K562 (cell line): ENCODE measurements around the gene RERE. TPM values are rescaled to one million over a fixed set of nuclear protein-coding genes. Genes with fewer than 3 reads are reported as not detected.

Experiments used
- ATAC-seq: fragments of 200-7000 bp; cut with Tn5 transposase; 3 replicates; pipeline ENCODE4 v1.9.1; 2020; ENCODE audit warnings: moderate library complexity
- BruUV-seq: library from RNA; stranded (reverse); fragments of 400-500 nt; replicated peaks from 2 replicates; lab custom pipeline; 2021; lab: Mats Ljungman, UMichigan
- CTCF ChIA-PET: fragments of 300-600 bp; formaldehyde crosslinking; extraction: SDS; loops from one replicate; lab custom pipeline; 2021; ENCODE audit warnings: low intra/inter-chr PET ratio; lab: Yijun Ruan, JAX
- POLR2A ChIA-PET: fragments of 300-600, 350-650 bp; sonication (Branson Sonifier 250); formaldehyde crosslinking; extraction: SDS; loops from one replicate; lab custom pipeline; 2021; ENCODE audit warnings: antibody characterized with exemption, inconsistent platforms; lab: Yijun Ruan, JAX
- DNase-seq, 4 experiments: peaks; one replicate each; pipeline versions ENCODE4 v3.0.0 to v3.0.0-alpha.2; 2011 to 2018; ENCODE audit warnings: low spot score in 3 of 4, mixed read lengths in 3 of 4; ENCODE audit errors: extremely low read depth in 1 of 4
- FAIRE-seq: peaks from 2 replicates; lab custom pipeline; 2011; peaks lifted over from hg19 to GRCh38; lab: Jason Lieb, UNC
- H2AFZ ChIP-seq: 2 replicates; pipeline ENCODE4 v1.6.0; 2011; ENCODE audit warnings: low read depth, low read length, control low read depth, inconsistent platforms
- H3K27ac ChIP-seq: fragments of 200-600 bp; 3 replicates; pipeline ENCODE4 v1.8.0; 2011; ENCODE audit warnings: low read depth, mild to moderate bottlenecking, control low read depth, inconsistent platforms, low read length, moderate library complexity, mixed read lengths; ENCODE audit errors: extremely low read depth
- H3K27me3 ChIP-seq, 2 experiments: fragments of 300-600 bp in 1 of 2; 2 replicates in 1 of 2; 3 replicates in 1 of 2; pipeline versions ENCODE4 v1.6.0 to v1.8.0; 2011; ENCODE audit warnings: inconsistent platforms in 2 of 2, low read length in 2 of 2, mild to moderate bottlenecking in 1 of 2, mixed read lengths in 1 of 2, moderate library complexity in 1 of 2; ENCODE audit not compliant: control insufficient read depth in 2 of 2, insufficient read depth in 2 of 2
- H3K36me3 ChIP-seq: fragments of 300-600 bp; 3 replicates; pipeline ENCODE4 v1.8.0; 2011; ENCODE audit warnings: mild to moderate bottlenecking, low read length, inconsistent platforms; ENCODE audit not compliant: control insufficient read depth, insufficient read depth
- H3K4me1 ChIP-seq, 2 experiments: fragments of 200-600 bp in 1 of 2; replicated peaks in 1 of 2; 2 replicates in 1 of 2; 3 replicates in 1 of 2; pipeline versions ENCODE4 v1.5.1 to v1.8.0; 2011; ENCODE audit warnings: inconsistent platforms in 2 of 2, low read length in 2 of 2, mild to moderate bottlenecking in 1 of 2, mixed read lengths in 1 of 2, moderate library complexity in 1 of 2; ENCODE audit not compliant: control insufficient read depth in 2 of 2, insufficient read depth in 2 of 2
- H3K4me2 ChIP-seq: 2 replicates; pipeline ENCODE4 v1.6.1; 2011; ENCODE audit warnings: low read length, control low read depth, inconsistent platforms, mixed read lengths; ENCODE audit not compliant: insufficient read depth
- H3K4me3 ChIP-seq: fragments of 200-600 bp; sonication (generic), shearing (Covaris generic); 2 replicates; pipeline ENCODE4 v1.5.1; 2016; ENCODE audit warnings: control low read depth, inconsistent platforms
- H3K79me2 ChIP-seq: fragments of 200-600 bp; 3 replicates; pipeline ENCODE4 v1.8.0; 2011; ENCODE audit warnings: low read length, inconsistent platforms; ENCODE audit not compliant: control insufficient read depth, insufficient read depth
- H3K9ac ChIP-seq, 2 experiments: 2 replicates each; pipeline versions ENCODE4 v1.6.0 to v1.6.1; 2011; ENCODE audit warnings: low read depth in 2 of 2, low read length in 2 of 2, control low read depth in 1 of 2, inconsistent platforms in 1 of 2, mild to moderate bottlenecking in 1 of 2, mixed read lengths in 1 of 2; ENCODE audit not compliant: insufficient read depth in 1 of 2
- H3K9me1 ChIP-seq: one replicate; pipeline ENCODE4 v1.6.0; 2011; ENCODE audit warnings: inconsistent platforms, mild to moderate bottlenecking, low read length, moderate library complexity; ENCODE audit not compliant: control insufficient read depth, insufficient read depth
- H3K9me3 ChIP-seq: replicated peaks from 2 replicates; pipeline ENCODE4 v1.5.1; 2011; ENCODE audit warnings: low read depth, low read length, inconsistent platforms; ENCODE audit not compliant: control insufficient read depth, insufficient read depth
- H4K20me1 ChIP-seq: replicated peaks from 2 replicates; pipeline ENCODE4 v1.6.1; 2011; ENCODE audit warnings: low read length, inconsistent platforms, mixed read lengths; ENCODE audit not compliant: control insufficient read depth, insufficient read depth
- ATF3 ChIP-seq, 2 experiments: fragments of 450-650 bp in 1 of 2; sonication (generic) in 1 of 2; formaldehyde crosslinking in 1 of 2; IDR thresholded peaks in 1 of 2; conservative IDR thresholded peaks in 1 of 2; 2 replicates each; pipeline versions ENCODE4 v1.6.1 to v1.8.1; 2016 to 2023; ENCODE audit warnings: mild to moderate bottlenecking in 2 of 2, moderate library complexity in 2 of 2, inconsistent platforms in 1 of 2, missing genetic modification reagents in 1 of 2
- FIP1L1 ChIP-seq: fragments of 200-400 bp; formaldehyde crosslinking; IDR thresholded peaks from 2 replicates; pipeline ENCODE4 v1.6.1; 2018; ENCODE audit warnings: mild to moderate bottlenecking, low read depth, low read length; ENCODE audit not compliant: poor library complexity, severe bottlenecking
- HLTF ChIP-seq: fragments of 450-650 bp; IDR thresholded peaks from 2 replicates; pipeline ENCODE4 v1.6.1; 2016
- HSF4 ChIP-seq: fragments of 250-450 bp; sonication (Bioruptor Pico); IDR thresholded peaks from 2 replicates; pipeline ENCODE4 v2.1.2; 2022; ENCODE audit warnings: mild to moderate bottlenecking, moderate library complexity, borderline replicate concordance
- KAT2B ChIP-seq: IDR thresholded peaks from one replicate; pipeline ENCODE4 v1.6.1; 2012; ENCODE audit warnings: low read depth, mild to moderate bottlenecking, control low read depth, inconsistent platforms, low read length, moderate library complexity
- OTX1 ChIP-seq: fragments of 450-650 bp; formaldehyde crosslinking; IDR thresholded peaks from 2 replicates; pipeline ENCODE4 v1.4.0; 2022; ENCODE audit warnings: mild to moderate bottlenecking
- PRPF4 ChIP-seq: fragments of 200-400 bp; formaldehyde crosslinking; IDR thresholded peaks from one replicate; pipeline ENCODE4 v1.6.1; 2017; ENCODE audit warnings: low read length, low read depth, mild to moderate bottlenecking; ENCODE audit not compliant: insufficient read depth, poor library complexity, severe bottlenecking
- TBL1XR1 ChIP-seq, 2 experiments: IDR thresholded peaks; 2 replicates each; pipeline ENCODE4 v1.6.1; 2012; ENCODE audit warnings: improper control_type of control experiment in 2 of 2, low read length in 2 of 2, mild to moderate bottlenecking in 1 of 2
- TCF7 ChIP-seq: sonication (generic); IDR thresholded peaks from 2 replicates; pipeline ENCODE4 v1.6.1; 2016; ENCODE audit warnings: antibody characterized with exemption, borderline replicate concordance
- TCF7L2 ChIP-seq: fragments of 150-350 bp; IDR thresholded peaks from 2 replicates; pipeline ENCODE4 v1.6.1; 2016; ENCODE audit warnings: low read depth, mild to moderate bottlenecking, low read length, moderate library complexity
- THAP12 ChIP-seq: fragments of 250-450 bp; sonication (Bioruptor Pico); IDR thresholded peaks from 2 replicates; pipeline ENCODE4 v1.9.0; 2021; ENCODE audit warnings: mild to moderate bottlenecking, inconsistent platforms
- XRCC3 ChIP-seq: fragments of 450-650 bp; IDR thresholded peaks from 2 replicates; pipeline ENCODE4 v1.6.1; 2017; ENCODE audit warnings: mild to moderate bottlenecking, moderate library complexity
- ZC3H11A ChIP-seq: IDR thresholded peaks from 2 replicates; pipeline ENCODE4 v1.6.1; 2012; ENCODE audit warnings: low read depth, low read length, improper control_type of control experiment
- ZEB2 ChIP-seq: fragments of 450-650 bp; IDR thresholded peaks from 2 replicates; pipeline ENCODE4 v1.6.1; 2016
- ZNF143 ChIP-seq: sonication (generic); formaldehyde crosslinking; IDR thresholded peaks from 2 replicates; pipeline ENCODE4 v1.9.0; 2022; ENCODE audit warnings: mild to moderate bottlenecking, missing genetic modification reagents
- ZNF277 ChIP-seq: fragments of 250-450 bp; sonication (Bioruptor Pico); IDR thresholded peaks from 2 replicates; pipeline ENCODE4 v1.8.0; 2022; ENCODE audit warnings: inconsistent platforms, mild to moderate bottlenecking, moderate library complexity, borderline replicate concordance
- ZNF699 ChIP-seq: fragments of 250-450 bp; sonication (Bioruptor Pico); IDR thresholded peaks from 2 replicates; pipeline ENCODE4 v1.8.0; 2021; ENCODE audit warnings: mild to moderate bottlenecking, moderate library complexity; ENCODE audit not compliant: insufficient replicate concordance
- WGBS: fragments of 100-300 bp; shearing (Covaris generic); methylation state at CpG from one replicate; pipeline ENCODE4 v1.1.6; 2016; ENCODE audit warnings: low coverage, mixed read lengths; ENCODE audit not compliant: insufficient coverage; ENCODE audit errors: missing lambda C conversion rate; 5-methylcytosine and 5-hydroxymethylcytosine counted together
- in situ Hi-C: fragments of 300-500 bp; cut with MboI; formaldehyde crosslinking; loops from 4 replicates; pipeline ENCODE4 v1.15.0; 2018; ENCODE audit warnings: inconsistent platforms, mixed read lengths
- intact Hi-C: fragments of 100-400 bp; cut with micrococcal nuclease; formaldehyde crosslinking; loops from 2 replicates; pipeline ENCODE4 v1.14.2; 2022
- polyA plus RNA-seq, 8 experiments: library from polyadenylated mRNA; depleted of rRNA in 4 of 8; stranded (reverse) in 5 of 8; unstranded in 3 of 8; fragments of >200 nt; fragmentation: Nextera tagmentation in 2 of 8; fragmentation: Illumina TruSeq in 1 of 8; extraction: Ambion mirVana in 2 of 8; extraction: Trizol in 1 of 8; gene quantifications; 2 replicates each; pipeline versions ENCODE4 v1.2.1 to v1.2.3, GENCODE V29; 2011 to 2014; ENCODE audit warnings: inconsistent platforms in 1 of 8, missing spikeins in 1 of 8
- total RNA-seq, 7 experiments: library from RNA; depleted of rRNA in 6 of 7; stranded (reverse); fragments of >200 nt in 6 of 7; fragmentation: Illumina TruSeq in 2 of 7; extraction: Trizol in 2 of 7; gene quantifications; 2 replicates each; pipeline versions ENCODE4 v1.2.1 to v1.2.3, GENCODE V29; 2011 to 2021; ENCODE audit warnings: low replicate concordance in 1 of 7

Gene RERE
- total and polyA plus RNA-seq, 9 of the 15 experiments (the other 6 are each of a cell fraction or from before 2014, with no cell fraction given): 3.0 to 51.5 (median 13.4) TPM

- TF ChIP-seq TCF7L2 (no peak), ZEB2 (peak; percentile 22; the same call in 1 of the 2 replicates), HLTF (0 out of 2 replicates have a peak, but pooled peaks have one; percentile 15), ATF3 (IDR thresholded peaks at IDR 0.05) (peak; percentile 47; the same call in 1 of the 2 replicates), ATF3 (CRISPR knock-in tag; conservative IDR thresholded peaks at IDR 0.05) (no peak), THAP12 (CRISPR knock-in tag) (no peak), KAT2B (no peak)
These were observed 35.3 kb downstream of the RERE start (continued) for GRCh38 chr1:8782001-8782620.

GRCh38 chr1:8780405-8780804 lies 37.0 kb downstream of the RERE start:
- H2AFZ ChIP-seq: no peak overlapping the region
- H3K27ac ChIP-seq: no peak overlapping the region
- H3K4me2 ChIP-seq: no peak overlapping the region
- FAIRE-seq (no peak), DNase-seq (no peak), ATAC-seq (no peak)
- ChIA-PET POLR2A (no interaction called here), CTCF (interaction anchor here (0.7 kb wide), 1 partner anchor 764 kb away, joined by 3 read pairs; no protein-coding TSS in a partner anchor)
- H3K4me3 ChIP-seq: no peak overlapping the region
- 55% methylated on average over 1 of the region's 1 CpG for WGBS
- in situ Hi-C loops: no loop called here
- no TSS peak for BruUV-seq
- intact Hi-C loops: no loop called here
- H3K4me1 ChIP-seq: peaks cover 12 to 14% of the 10 kb centered on the region in 2 experiments
- H3K9me3 ChIP-seq: no peaks in the 10 kb centered on the region
- peaks cover 74% of the 10 kb centered on the region for H3K79me2 ChIP-seq
- no peaks in the 10 kb centered on the region for H3K9me1 ChIP-seq
- no peaks in the 10 kb centered on the region for H4K20me1 ChIP-seq
- no peak overlapping the region for H3K9ac ChIP-seq
- peaks cover 9% of the 10 kb centered on the region; the same call in 2 of the 3 replicates for H3K36me3 ChIP-seq
- H3K27me3 ChIP-seq: no peaks in the 10 kb centered on the region
- TF ChIP-seq OTX1 (no peak), HSF4 (no peak), ZC3H11A (no peak), TBL1XR1 (IDR thresholded peaks at IDR 0.05; ENCODE audit: low read length in 2 of 2) (no peak), FIP1L1 (no peak), TCF7 (no peak), ZNF143 (CRISPR knock-in tag) (no peak), ZNF699 (no peak), PRPF4 (no peak), ZNF277 (no peak), XRCC3 (no peak)
